ENCODE measurements around the gene SFMBT1. TPM values are rescaled to one million over a fixed set of nuclear protein-coding genes. Genes with fewer than 3 reads are reported as not detected.

The SFMBT1 gene
- total and polyA plus RNA-seq, 2 donors from 2014 or later, result 3.4 to 16.0 TPM

DNA sequence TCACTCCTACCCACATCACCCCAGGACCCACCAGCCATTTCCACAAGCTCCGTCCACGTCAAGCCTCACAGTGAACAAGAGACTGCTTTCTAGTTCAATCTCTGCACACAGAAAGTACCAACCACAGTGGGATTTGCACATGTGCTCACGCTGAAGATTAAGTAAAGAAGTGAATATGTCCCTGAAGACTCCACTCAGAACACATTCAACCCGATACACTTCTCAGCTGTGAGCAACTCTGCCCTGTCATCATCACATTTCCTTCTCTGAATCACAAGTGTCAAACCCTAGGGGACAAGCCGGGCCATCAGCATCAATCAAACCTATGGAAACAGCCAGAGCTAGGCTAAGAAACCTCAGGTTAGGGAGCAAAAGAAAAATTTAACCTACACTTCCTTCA, 150.5 kb downstream of the SFMBT1 start:
- intact Hi-C loops (cut with DNase I), result no loop called here
- Histone ChIP-seq H3K4me1 (ENCODE audit: control insufficient read depth in 2 of 3, insufficient read depth in 2 of 3, low read depth in 1 of 3, low read length in 3 of 3) (peaks cover 0 to 32% (median 27%) of the 10 kb centered on the region in 3 donors), H3K4me3 (ENCODE audit: low read length in 3 of 3) (peak overlapping the region in 1 of 3 donors; percentile 78), H3K36me3 (ENCODE audit: control insufficient read depth in 2 of 3, insufficient read depth in 3 of 3, low read length in 3 of 3) (no peaks in the 10 kb centered on the region), H3K27me3 (ENCODE audit: control insufficient read depth, insufficient read depth, low read length) (no peaks in the 10 kb centered on the region), H3K27ac (ENCODE audit: low read depth in 2 of 2, low read length in 2 of 2) (no peak overlapping the region), H3K9ac (ENCODE audit: low read length in 3 of 3) (no peak overlapping the region), H3K9me3 (ENCODE audit: control insufficient read depth in 2 of 3, insufficient read depth in 1 of 3, low read length in 3 of 3) (no peaks in the 10 kb centered on the region)
- no peak for DNase-seq
- TF ChIP-seq, protein P1, sequence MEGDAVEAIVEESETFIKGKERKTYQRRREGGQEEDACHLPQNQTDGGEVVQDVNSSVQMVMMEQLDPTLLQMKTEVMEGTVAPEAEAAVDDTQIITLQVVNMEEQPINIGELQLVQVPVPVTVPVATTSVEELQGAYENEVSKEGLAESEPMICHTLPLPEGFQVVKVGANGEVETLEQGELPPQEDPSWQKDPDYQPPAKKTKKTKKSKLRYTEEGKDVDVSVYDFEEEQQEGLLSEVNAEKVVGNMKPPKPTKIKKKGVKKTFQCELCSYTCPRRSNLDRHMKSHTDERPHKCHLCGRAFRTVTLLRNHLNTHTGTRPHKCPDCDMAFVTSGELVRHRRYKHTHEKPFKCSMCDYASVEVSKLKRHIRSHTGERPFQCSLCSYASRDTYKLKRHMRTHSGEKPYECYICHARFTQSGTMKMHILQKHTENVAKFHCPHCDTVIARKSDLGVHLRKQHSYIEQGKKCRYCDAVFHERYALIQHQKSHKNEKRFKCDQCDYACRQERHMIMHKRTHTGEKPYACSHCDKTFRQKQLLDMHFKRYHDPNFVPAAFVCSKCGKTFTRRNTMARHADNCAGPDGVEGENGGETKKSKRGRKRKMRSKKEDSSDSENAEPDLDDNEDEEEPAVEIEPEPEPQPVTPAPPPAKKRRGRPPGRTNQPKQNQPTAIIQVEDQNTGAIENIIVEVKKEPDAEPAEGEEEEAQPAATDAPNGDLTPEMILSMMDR (IDR thresholded peaks at IDR 0.05; ENCODE audit: borderline replicate concordance, extremely low read depth, insufficient read depth), result no peak
- FAIRE-seq, result no peak

DNA sequence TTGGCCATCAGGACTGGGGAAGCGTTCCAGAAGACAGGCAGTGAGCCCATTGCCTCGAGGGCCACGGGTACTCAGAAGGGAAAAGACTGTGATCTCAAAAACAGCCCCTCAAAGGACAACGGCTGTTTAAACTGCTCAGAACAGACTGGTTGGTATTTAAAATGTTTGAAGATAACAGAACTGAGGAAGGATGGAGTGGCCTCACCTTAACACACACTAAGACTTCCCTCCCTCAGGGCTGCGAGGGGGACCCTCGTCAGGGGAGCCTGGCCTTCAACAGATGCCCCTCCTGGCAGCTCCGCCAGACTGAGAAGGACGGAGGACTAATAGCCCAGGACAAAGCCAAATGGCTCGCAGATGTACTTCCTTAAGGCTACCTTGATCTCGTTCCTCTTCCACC, 151.1 kb downstream of the SFMBT1 start:
- TF ChIP-seq, protein P1 (IDR thresholded peaks at IDR 0.05; ENCODE audit: borderline replicate concordance, extremely low read depth, insufficient read depth), result no peak
- Histone ChIP-seq H3K27me3 (ENCODE audit: control insufficient read depth, insufficient read depth, low read length) (no peaks in the 10 kb centered on the region), H3K36me3 (ENCODE audit: control insufficient read depth in 2 of 3, insufficient read depth in 3 of 3, low read length in 3 of 3) (no peaks in the 10 kb centered on the region), H3K4me1 (ENCODE audit: control insufficient read depth in 2 of 3, insufficient read depth in 2 of 3, low read depth in 1 of 3, low read length in 3 of 3) (peaks cover 0 to 39% (median 27%) of the 10 kb centered on the region in 3 donors), H3K27ac (ENCODE audit: low read depth in 2 of 2, low read length in 2 of 2) (no peak overlapping the region), H3K9ac (ENCODE audit: low read length in 3 of 3) (no peak overlapping the region), H3K9me3 (ENCODE audit: control insufficient read depth in 2 of 3, insufficient read depth in 1 of 3, low read length in 3 of 3) (no peaks in the 10 kb centered on the region), H3K4me3 (ENCODE audit: low read length in 3 of 3) (no peak overlapping the region)
- FAIRE-seq, result no peak
- no peak for DNase-seq
- intact Hi-C loops (cut with DNase I), result no loop called here

DNA sequence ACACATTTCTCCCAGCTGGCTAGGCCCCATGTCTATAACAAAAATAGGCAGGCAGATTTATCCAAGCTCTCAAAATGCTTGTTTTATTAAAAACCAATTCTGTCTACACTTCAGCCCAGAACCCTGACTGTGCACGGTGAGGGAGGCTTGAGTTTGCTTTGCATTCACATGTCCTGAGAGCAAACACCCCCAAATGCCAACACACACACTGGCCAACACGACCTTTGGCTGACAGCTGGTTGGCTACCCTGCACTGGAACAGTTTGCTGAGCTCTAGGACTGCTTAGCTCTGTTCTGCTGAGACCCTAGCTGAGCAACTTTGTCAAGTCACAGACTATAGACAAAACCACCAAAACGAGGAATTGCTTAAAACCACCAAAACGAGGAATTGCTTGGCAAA, 152.2 kb downstream of the SFMBT1 start:
- Histone ChIP-seq H3K9me3 (ENCODE audit: control insufficient read depth in 2 of 3, insufficient read depth in 1 of 3, low read length in 3 of 3) (no peaks in the 10 kb centered on the region), H3K27ac (ENCODE audit: low read depth in 2 of 2, low read length in 2 of 2) (peak overlapping the region in 1 of 2 donors; percentile 9), H3K36me3 (ENCODE audit: control insufficient read depth in 2 of 3, insufficient read depth in 3 of 3, low read length in 3 of 3) (no peaks in the 10 kb centered on the region), H3K27me3 (ENCODE audit: control insufficient read depth, insufficient read depth, low read length) (no peaks in the 10 kb centered on the region), H3K4me3 (ENCODE audit: low read length in 3 of 3) (peak overlapping the region in 1 of 3 donors; percentile 28), H3K4me1 (ENCODE audit: control insufficient read depth in 2 of 3, insufficient read depth in 2 of 3, low read depth in 1 of 3, low read length in 3 of 3) (peaks cover 0 to 39% (median 27%) of the 10 kb centered on the region in 3 donors), H3K9ac (ENCODE audit: low read length in 3 of 3) (no peak overlapping the region)
- TF ChIP-seq, protein P1 (IDR thresholded peaks at IDR 0.05; ENCODE audit: borderline replicate concordance, extremely low read depth, insufficient read depth), result no peak
- DNase-seq (no peak), FAIRE-seq (no peak)
- intact Hi-C loops (cut with DNase I), result no loop called here
